ENCODE data around the gene CYP4F8.
"Not testable (repeated sequence)": the region's sequence is repeated elsewhere in the genome, so short reads cannot be mapped to it uniquely, and the experiment has no call there.

The CYP4F8 gene

GRCh38 chr19:15644066-15644741 lies 29.2 kb downstream of the CYP4F8 start:
- no peak for DNase-seq (ENCODE audit: low spot score)

- DNase-seq (ENCODE audit: low spot score) = no peak
Measured at GRCh38 chr19:15644816-15645215, 29.8 kb downstream of the CYP4F8 start.

- no peak for DNase-seq (ENCODE audit: low spot score)
Measured at GRCh38 chr19:15649526-15649925, 34.5 kb downstream of the CYP4F8 start.

GRCh38 chr19:15650123-15650522 lies 35.1 kb downstream of the CYP4F8 start:
- DNase-seq (ENCODE audit: low spot score) = not testable (repeated sequence)

- no peak for DNase-seq (ENCODE audit: low spot score)
Measured at GRCh38 chr19:15651791-15652190, 36.8 kb downstream of the CYP4F8 start.

- no peak for DNase-seq (ENCODE audit: low spot score)
Measured at GRCh38 chr19:15652559-15653278, 37.7 kb downstream of the CYP4F8 start.

GRCh38 chr19:15656467-15656866 lies 41.4 kb downstream of the CYP4F8 start:
- no peak for DNase-seq (ENCODE audit: low spot score)

GRCh38 chr19:15663247-15663646 lies 48.2 kb downstream of the CYP4F8 start:
- no peak for DNase-seq (ENCODE audit: low spot score)

GRCh38 chr19:15666186-15666585 lies 51.2 kb downstream of the CYP4F8 start:
- DNase-seq (ENCODE audit: low spot score) = no peak

- no peak for DNase-seq (ENCODE audit: low spot score)
Measured at GRCh38 chr19:15666883-15667282, 51.9 kb downstream of the CYP4F8 start.

- no peak for DNase-seq (ENCODE audit: low spot score)
Measured at GRCh38 chr19:15669440-15669839, 54.4 kb downstream of the CYP4F8 start.

- no peak for DNase-seq (ENCODE audit: low spot score)
Measured at GRCh38 chr19:15669891-15670290, 54.9 kb downstream of the CYP4F8 start.

- no peak for DNase-seq (ENCODE audit: low spot score)
Measured at GRCh38 chr19:15671237-15671821, 56.3 kb downstream of the CYP4F8 start.

- no peak for DNase-seq (ENCODE audit: low spot score)
Measured at GRCh38 chr19:15671891-15672579, 57.0 kb downstream of the CYP4F8 start.

GRCh38 chr19:15672580-15673175 lies 57.7 kb downstream of the CYP4F8 start, which contains the start of gene CYP4F12:
CYP4F12 (plus strand) TSS chr19:15673087; CDS start chr19:15673530, 443 bp downstream.
- no peak for DNase-seq (ENCODE audit: low spot score)

GRCh38 chr19:15673176-15673654 lies 58.2 kb downstream of the CYP4F8 start:
- DNase-seq (ENCODE audit: low spot score) = no peak

GRCh38 chr19:15675560-15675959 lies 60.5 kb downstream of the CYP4F8 start:
- no peak for DNase-seq (ENCODE audit: low spot score)

- no peak for DNase-seq (ENCODE audit: low spot score)
Measured at GRCh38 chr19:15679089-15679488, 64.1 kb downstream of the CYP4F8 start.

- not testable (repeated sequence) for DNase-seq (ENCODE audit: low spot score)
Measured at GRCh38 chr19:15679865-15680264, 64.8 kb downstream of the CYP4F8 start.
